ENCODE results near the gene CHGA.

Gene CHGA

DNA sequence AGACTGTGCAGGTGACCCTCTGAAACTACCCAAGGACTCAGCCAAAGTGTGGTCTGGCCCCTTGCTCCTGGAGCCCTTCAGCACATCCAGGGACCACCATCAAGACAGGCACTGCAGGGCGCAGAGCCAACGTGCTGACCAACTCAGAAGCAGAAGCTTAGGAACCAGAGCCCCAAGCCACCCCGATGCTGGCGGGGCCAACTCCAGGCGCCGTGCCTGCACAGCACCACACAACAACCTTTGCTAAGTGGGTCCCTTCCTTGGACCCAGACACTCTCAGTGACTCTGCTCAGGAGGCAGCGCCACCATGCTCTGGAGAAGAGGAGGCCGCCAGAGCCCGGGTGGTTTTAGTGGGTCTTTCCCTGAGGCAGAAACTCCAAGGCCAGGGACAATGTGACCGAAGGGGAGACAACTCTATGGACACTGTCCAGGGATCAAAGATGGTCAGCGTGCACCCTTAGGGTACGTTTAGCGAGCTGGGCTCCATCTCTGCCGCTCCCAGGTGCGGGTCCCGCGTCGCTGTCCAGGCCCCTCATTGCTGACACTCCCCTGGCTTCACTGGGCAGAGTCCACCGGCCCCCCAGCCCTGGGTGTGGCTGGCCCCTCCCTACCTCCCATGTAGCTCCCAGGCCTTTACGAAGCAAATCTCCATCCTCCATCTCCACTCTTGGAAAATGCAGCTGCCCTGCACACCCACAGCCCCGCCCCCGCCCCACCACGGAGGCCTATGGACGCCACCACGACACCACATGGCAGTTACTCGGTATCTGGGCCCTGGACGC is 16.1 kb downstream of the CHGA start:
- peaks cover 37% of the 10 kb centered on the region for H3K36me3 ChIP-seq (ENCODE audit: insufficient read depth, low read length)
- DNase-seq (no peak), ATAC-seq (ENCODE audit: insufficient read depth, low read depth) (no peak)
- H3K9me3 ChIP-seq (ENCODE audit: insufficient read depth, low read length, severe bottlenecking), result no peaks in the 10 kb centered on the region
- no peaks in the 10 kb centered on the region for H3K79me2 ChIP-seq (ENCODE audit: insufficient read depth, low read length)
- no peak overlapping the region for H3K4me2 ChIP-seq (ENCODE audit: insufficient read depth, low read length)
- H3K27ac ChIP-seq (ENCODE audit: low read length), result no peak overlapping the region
- H3K27me3 ChIP-seq (ENCODE audit: insufficient read depth, low read length, poor library complexity), result no peaks in the 10 kb centered on the region
- TF ChIP-seq EZH2 (IDR thresholded peaks at IDR 0.05; ENCODE audit: borderline replicate concordance, low read depth, low read length, severe bottlenecking), result no peak
- TF ChIP-seq, protein P1, sequence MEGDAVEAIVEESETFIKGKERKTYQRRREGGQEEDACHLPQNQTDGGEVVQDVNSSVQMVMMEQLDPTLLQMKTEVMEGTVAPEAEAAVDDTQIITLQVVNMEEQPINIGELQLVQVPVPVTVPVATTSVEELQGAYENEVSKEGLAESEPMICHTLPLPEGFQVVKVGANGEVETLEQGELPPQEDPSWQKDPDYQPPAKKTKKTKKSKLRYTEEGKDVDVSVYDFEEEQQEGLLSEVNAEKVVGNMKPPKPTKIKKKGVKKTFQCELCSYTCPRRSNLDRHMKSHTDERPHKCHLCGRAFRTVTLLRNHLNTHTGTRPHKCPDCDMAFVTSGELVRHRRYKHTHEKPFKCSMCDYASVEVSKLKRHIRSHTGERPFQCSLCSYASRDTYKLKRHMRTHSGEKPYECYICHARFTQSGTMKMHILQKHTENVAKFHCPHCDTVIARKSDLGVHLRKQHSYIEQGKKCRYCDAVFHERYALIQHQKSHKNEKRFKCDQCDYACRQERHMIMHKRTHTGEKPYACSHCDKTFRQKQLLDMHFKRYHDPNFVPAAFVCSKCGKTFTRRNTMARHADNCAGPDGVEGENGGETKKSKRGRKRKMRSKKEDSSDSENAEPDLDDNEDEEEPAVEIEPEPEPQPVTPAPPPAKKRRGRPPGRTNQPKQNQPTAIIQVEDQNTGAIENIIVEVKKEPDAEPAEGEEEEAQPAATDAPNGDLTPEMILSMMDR (IDR thresholded peaks at IDR 0.05; ENCODE audit: borderline replicate concordance, extremely low read depth, low read length, poor library complexity, severe bottlenecking), result no peak
- H3K4me3 ChIP-seq (ENCODE audit: low read depth in 1 of 2, low read length in 2 of 2), result no peak overlapping the region
- no peak overlapping the region for H2AFZ ChIP-seq (ENCODE audit: low read depth, low read length)
- no peaks in the 10 kb centered on the region for H3K4me1 ChIP-seq (ENCODE audit: insufficient read depth, low read length)
- H3K9ac ChIP-seq (ENCODE audit: low read depth, low read length), result no peak overlapping the region
- H4K20me1 ChIP-seq (ENCODE audit: insufficient read depth, low read length), result peaks cover 8% of the 10 kb centered on the region; the same call in 1 of the 2 replicates

DNA sequence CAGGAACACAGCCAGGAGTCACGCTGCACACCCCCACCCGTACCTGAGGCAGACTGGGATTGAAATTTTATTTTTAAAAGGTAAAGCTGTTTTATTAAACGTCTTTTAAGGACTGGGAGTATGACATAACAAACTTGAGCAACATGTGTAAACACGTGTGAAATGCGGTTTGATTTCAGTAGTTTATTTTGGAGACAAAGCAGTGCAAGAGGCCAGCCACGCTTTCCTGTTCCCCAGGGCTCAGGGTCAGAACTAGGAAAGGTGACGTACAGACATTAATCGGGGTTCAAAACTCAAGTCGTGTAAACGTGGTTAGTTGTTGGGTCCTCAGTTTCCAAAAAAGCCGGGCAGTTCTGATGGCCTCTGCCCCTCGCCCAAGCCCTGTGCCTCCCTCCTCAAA is 16.7 kb downstream of the CHGA start:
- H3K36me3 ChIP-seq (ENCODE audit: insufficient read depth, low read length), result peaks cover 37% of the 10 kb centered on the region
- no peak overlapping the region for H3K4me2 ChIP-seq (ENCODE audit: insufficient read depth, low read length)
- H4K20me1 ChIP-seq (ENCODE audit: insufficient read depth, low read length), result peaks cover 8% of the 10 kb centered on the region; the same call in 1 of the 2 replicates
- no peaks in the 10 kb centered on the region for H3K4me1 ChIP-seq (ENCODE audit: insufficient read depth, low read length)
- no peaks in the 10 kb centered on the region for H3K79me2 ChIP-seq (ENCODE audit: insufficient read depth, low read length)
- TF ChIP-seq EZH2 (IDR thresholded peaks at IDR 0.05; ENCODE audit: borderline replicate concordance, low read depth, low read length, severe bottlenecking), result no peak
- TF ChIP-seq, protein P1 (IDR thresholded peaks at IDR 0.05; ENCODE audit: borderline replicate concordance, extremely low read depth, low read length, poor library complexity, severe bottlenecking), result no peak
- no peak overlapping the region for H2AFZ ChIP-seq (ENCODE audit: low read depth, low read length)
- no peaks in the 10 kb centered on the region for H3K9me3 ChIP-seq (ENCODE audit: insufficient read depth, low read length, severe bottlenecking)
- no peak overlapping the region for H3K9ac ChIP-seq (ENCODE audit: low read depth, low read length)
- ATAC-seq (ENCODE audit: insufficient read depth, low read depth) (no peak), DNase-seq (no peak)
- no peaks in the 10 kb centered on the region for H3K27me3 ChIP-seq (ENCODE audit: insufficient read depth, low read length, poor library complexity)
- H3K4me3 ChIP-seq (ENCODE audit: low read depth in 1 of 2, low read length in 2 of 2), result no peak overlapping the region
- H3K27ac ChIP-seq (ENCODE audit: low read length), result no peak overlapping the region

DNA sequence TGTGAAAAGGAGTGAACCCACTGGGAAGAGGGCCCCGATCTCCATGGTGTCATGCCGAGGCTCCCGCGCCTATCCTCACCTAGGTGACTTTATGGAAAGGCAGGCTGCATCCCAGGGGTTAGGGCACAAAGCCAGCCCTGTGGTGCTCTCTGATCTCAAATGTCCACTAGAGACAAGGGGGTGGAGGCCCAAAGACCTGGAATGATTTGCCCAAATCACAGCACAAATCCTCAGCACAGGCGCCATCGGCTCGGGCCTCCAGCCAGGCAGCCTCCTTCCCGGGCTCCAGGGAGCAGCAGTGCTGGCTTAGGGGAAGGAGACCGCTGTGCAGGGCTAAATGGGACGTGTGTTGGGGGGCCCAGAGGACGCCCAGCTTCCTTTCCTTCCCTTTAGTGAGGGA is 17.6 kb downstream of the CHGA start:
- H3K27me3 ChIP-seq (ENCODE audit: insufficient read depth, low read length, poor library complexity), result no peaks in the 10 kb centered on the region
- no peaks in the 10 kb centered on the region for H3K4me1 ChIP-seq (ENCODE audit: insufficient read depth, low read length)
- no peak for ATAC-seq (ENCODE audit: insufficient read depth, low read depth)
- DNase-seq, result no peak
- H3K9me3 ChIP-seq (ENCODE audit: insufficient read depth, low read length, severe bottlenecking), result no peaks in the 10 kb centered on the region
- no peak for TF ChIP-seq EZH2 (IDR thresholded peaks at IDR 0.05; ENCODE audit: borderline replicate concordance, low read depth, low read length, severe bottlenecking)
- TF ChIP-seq, protein P1 (IDR thresholded peaks at IDR 0.05; ENCODE audit: borderline replicate concordance, extremely low read depth, low read length, poor library complexity, severe bottlenecking), result no peak
- no peak overlapping the region for H3K4me2 ChIP-seq (ENCODE audit: insufficient read depth, low read length)
- H3K9ac ChIP-seq (ENCODE audit: low read depth, low read length), result no peak overlapping the region
- H3K79me2 ChIP-seq (ENCODE audit: insufficient read depth, low read length), result no peaks in the 10 kb centered on the region
- H3K27ac ChIP-seq (ENCODE audit: low read length), result no peak overlapping the region
- H3K36me3 ChIP-seq (ENCODE audit: insufficient read depth, low read length), result peaks cover 43% of the 10 kb centered on the region
- H4K20me1 ChIP-seq (ENCODE audit: insufficient read depth, low read length), result peaks cover 8% of the 10 kb centered on the region; the same call in 1 of the 2 replicates
- H3K4me3 ChIP-seq (ENCODE audit: low read depth in 1 of 2, low read length in 2 of 2), result no peak overlapping the region
- no peak overlapping the region for H2AFZ ChIP-seq (ENCODE audit: low read depth, low read length)

Measured in DND-41 (cell line).